GM12878 (cell line): ENCODE results near the gene AFTPH.

Experiments used
- CREM ChIP-seq: IDR thresholded peaks from 2 replicates; pipeline ENCODE4 v1.6.1; 2014; ENCODE audit warnings: antibody characterized with exemption, low read depth
- EZH2 ChIP-seq: IDR thresholded peaks from 2 replicates; pipeline ENCODE4 v1.6.1; 2012; ENCODE audit warnings: low read depth, mild to moderate bottlenecking, control low read depth, inconsistent platforms, low read length, borderline replicate concordance; ENCODE audit not compliant: control insufficient read depth
- MTA2 ChIP-seq: fragments of 450-650 bp; IDR thresholded peaks from 2 replicates; pipeline ENCODE4 v1.6.1; 2016; ENCODE audit warnings: low read depth, mild to moderate bottlenecking, moderate library complexity
- TF ChIP-seq, protein P1 (sequence below), 3 experiments: IDR thresholded peaks in 2 of 3; conservative IDR thresholded peaks in 1 of 3; 2 replicates each; pipeline ENCODE4 v1.5.1; 2011; ENCODE audit warnings: low read depth in 3 of 3, low read length in 3 of 3, mild to moderate bottlenecking in 3 of 3, control low read depth in 2 of 3, moderate library complexity in 2 of 3, inconsistent platforms in 1 of 3, mixed read lengths in 1 of 3; ENCODE audit not compliant: control insufficient read depth in 2 of 3, insufficient read depth in 1 of 3; ENCODE audit errors: extremely low read depth in 1 of 3
- TF ChIP-seq, protein P2 (sequence below): IDR thresholded peaks from 2 replicates; pipeline ENCODE4 v1.6.1; 2012; ENCODE audit warnings: low read depth, low read length, improper control_type of control experiment
- TF ChIP-seq, protein P3 (sequence below): fragments of 450-650 bp; IDR thresholded peaks from 2 replicates; pipeline ENCODE4 v1.6.1; 2017; ENCODE audit warnings: mild to moderate bottlenecking

DNA sequence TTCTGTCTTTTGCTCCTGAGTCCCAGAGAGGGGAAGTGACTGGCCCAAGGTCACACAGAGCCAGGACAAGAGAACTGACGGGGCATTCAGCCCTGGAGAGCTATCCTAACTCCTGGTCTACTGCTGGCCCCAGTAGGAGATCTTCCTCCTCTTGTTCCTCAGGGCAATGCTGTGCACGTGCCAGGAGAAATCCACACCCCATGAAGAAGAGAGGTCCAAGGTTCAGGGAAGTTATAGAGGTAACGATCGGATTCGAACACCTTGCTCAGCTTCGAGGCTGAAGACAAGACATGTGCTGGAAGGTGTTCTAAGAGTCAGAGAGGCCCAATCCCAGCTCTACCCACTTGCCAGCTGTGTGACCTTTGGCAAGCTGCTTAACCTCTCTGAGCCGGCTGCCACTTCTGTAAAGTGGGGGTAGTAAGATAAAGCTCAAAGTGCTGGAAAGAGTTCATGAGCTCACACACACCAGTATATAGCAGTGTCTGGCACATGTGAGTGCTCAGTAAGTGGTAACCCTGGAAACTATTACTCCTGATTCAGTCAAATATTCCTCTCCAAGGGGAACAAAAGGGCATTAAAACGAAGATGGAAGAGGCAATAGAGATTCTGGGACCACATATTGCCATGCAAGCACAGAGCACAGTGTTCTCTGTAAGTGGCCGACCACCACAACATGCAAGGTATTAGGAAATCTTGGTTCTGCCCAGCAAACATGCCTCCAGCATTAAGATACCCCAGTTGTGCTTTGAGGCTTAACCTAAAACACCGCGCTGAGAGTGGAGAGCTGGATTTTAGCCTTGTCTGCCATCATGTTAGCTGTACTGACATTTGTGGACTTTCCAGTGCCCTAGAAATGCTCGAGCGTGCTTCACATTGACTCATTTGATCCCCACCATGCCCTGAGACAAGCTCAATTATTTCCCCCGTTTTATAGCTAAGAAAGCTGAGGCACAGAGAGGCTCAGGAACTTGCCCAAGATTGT lies 104.0 kb downstream of the AFTPH start:
- TF ChIP-seq, protein P1, sequence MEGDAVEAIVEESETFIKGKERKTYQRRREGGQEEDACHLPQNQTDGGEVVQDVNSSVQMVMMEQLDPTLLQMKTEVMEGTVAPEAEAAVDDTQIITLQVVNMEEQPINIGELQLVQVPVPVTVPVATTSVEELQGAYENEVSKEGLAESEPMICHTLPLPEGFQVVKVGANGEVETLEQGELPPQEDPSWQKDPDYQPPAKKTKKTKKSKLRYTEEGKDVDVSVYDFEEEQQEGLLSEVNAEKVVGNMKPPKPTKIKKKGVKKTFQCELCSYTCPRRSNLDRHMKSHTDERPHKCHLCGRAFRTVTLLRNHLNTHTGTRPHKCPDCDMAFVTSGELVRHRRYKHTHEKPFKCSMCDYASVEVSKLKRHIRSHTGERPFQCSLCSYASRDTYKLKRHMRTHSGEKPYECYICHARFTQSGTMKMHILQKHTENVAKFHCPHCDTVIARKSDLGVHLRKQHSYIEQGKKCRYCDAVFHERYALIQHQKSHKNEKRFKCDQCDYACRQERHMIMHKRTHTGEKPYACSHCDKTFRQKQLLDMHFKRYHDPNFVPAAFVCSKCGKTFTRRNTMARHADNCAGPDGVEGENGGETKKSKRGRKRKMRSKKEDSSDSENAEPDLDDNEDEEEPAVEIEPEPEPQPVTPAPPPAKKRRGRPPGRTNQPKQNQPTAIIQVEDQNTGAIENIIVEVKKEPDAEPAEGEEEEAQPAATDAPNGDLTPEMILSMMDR (IDR thresholded peaks at IDR 0.05 in 2 of 3, conservative IDR thresholded peaks at IDR 0.05 in 1 of 3; ENCODE audit: control insufficient read depth in 2 of 3, extremely low read depth in 1 of 3, insufficient read depth in 1 of 3, low read depth in 3 of 3, low read length in 3 of 3), result no peak
- TF ChIP-seq MTA2 (no peak), EZH2 (no peak), CREM (no peak)
- TF ChIP-seq, protein P2, sequence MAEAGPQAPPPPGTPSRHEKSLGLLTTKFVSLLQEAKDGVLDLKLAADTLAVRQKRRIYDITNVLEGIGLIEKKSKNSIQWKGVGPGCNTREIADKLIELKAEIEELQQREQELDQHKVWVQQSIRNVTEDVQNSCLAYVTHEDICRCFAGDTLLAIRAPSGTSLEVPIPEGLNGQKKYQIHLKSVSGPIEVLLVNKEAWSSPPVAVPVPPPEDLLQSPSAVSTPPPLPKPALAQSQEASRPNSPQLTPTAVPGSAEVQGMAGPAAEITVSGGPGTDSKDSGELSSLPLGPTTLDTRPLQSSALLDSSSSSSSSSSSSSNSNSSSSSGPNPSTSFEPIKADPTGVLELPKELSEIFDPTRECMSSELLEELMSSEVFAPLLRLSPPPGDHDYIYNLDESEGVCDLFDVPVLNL, result no peak
- TF ChIP-seq, protein P3, sequence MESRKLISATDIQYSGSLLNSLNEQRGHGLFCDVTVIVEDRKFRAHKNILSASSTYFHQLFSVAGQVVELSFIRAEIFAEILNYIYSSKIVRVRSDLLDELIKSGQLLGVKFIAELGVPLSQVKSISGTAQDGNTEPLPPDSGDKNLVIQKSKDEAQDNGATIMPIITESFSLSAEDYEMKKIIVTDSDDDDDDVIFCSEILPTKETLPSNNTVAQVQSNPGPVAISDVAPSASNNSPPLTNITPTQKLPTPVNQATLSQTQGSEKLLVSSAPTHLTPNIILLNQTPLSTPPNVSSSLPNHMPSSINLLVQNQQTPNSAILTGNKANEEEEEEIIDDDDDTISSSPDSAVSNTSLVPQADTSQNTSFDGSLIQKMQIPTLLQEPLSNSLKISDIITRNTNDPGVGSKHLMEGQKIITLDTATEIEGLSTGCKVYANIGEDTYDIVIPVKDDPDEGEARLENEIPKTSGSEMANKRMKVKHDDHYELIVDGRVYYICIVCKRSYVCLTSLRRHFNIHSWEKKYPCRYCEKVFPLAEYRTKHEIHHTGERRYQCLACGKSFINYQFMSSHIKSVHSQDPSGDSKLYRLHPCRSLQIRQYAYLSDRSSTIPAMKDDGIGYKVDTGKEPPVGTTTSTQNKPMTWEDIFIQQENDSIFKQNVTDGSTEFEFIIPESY, result no peak
